ENCODE measurements around the gene GRID2.
"Not testable (repeated sequence)": the region's sequence is repeated elsewhere in the genome, so short reads cannot be mapped to it uniquely, and the experiment has no call there.

GRID2 gene

GRCh38 chr4:92450694-92451093, 146.9 kb downstream of the GRID2 start:
- DNase-seq (ENCODE audit: extremely low read depth, low read depth), result no peak
- TF ChIP-seq CTCF (IDR thresholded peaks at IDR 0.05; ENCODE audit: low read depth, low read length, missing control alignments), result no peak
- no peak overlapping the region for H3K4me3 ChIP-seq (replicated peaks; ENCODE audit: low read depth, low read length)

GRCh38 chr4:92451782-92452181, 148.0 kb downstream of the GRID2 start:
- no peak for DNase-seq (ENCODE audit: extremely low read depth, low read depth)
- no peak overlapping the region for H3K4me3 ChIP-seq (replicated peaks; ENCODE audit: low read depth, low read length)
- TF ChIP-seq CTCF (IDR thresholded peaks at IDR 0.05; ENCODE audit: low read depth, low read length, missing control alignments), result no peak

GRCh38 chr4:92452383-92452782, 148.6 kb downstream of the GRID2 start:
- DNase-seq (ENCODE audit: extremely low read depth, low read depth); H3K4me3 ChIP-seq (replicated peaks; ENCODE audit: low read depth, low read length): not testable (repeated sequence)

- TF ChIP-seq CTCF (IDR thresholded peaks at IDR 0.05; ENCODE audit: low read depth, low read length, missing control alignments), result no peak
- DNase-seq (ENCODE audit: extremely low read depth, low read depth), result no peak
- H3K4me3 ChIP-seq (replicated peaks; ENCODE audit: low read depth, low read length), result no peak overlapping the region
These were observed 151.6 kb downstream of the GRID2 start for GRCh38 chr4:92455329-92455839.

- H3K4me3 ChIP-seq (replicated peaks; ENCODE audit: low read depth, low read length), result no peak overlapping the region
- DNase-seq (ENCODE audit: extremely low read depth, low read depth), result no peak
- no peak for TF ChIP-seq CTCF (IDR thresholded peaks at IDR 0.05; ENCODE audit: low read depth, low read length, missing control alignments)
These were observed 152.2 kb downstream of the GRID2 start for GRCh38 chr4:92455951-92456350.

GRCh38 chr4:92461732-92462131, 158.0 kb downstream of the GRID2 start:
- TF ChIP-seq CTCF (IDR thresholded peaks at IDR 0.05; ENCODE audit: low read depth, low read length, missing control alignments), result no peak
- no peak for DNase-seq (ENCODE audit: extremely low read depth, low read depth)
- H3K4me3 ChIP-seq (replicated peaks; ENCODE audit: low read depth, low read length), result no peak overlapping the region

- no peak for DNase-seq (ENCODE audit: extremely low read depth, low read depth)
- TF ChIP-seq CTCF (IDR thresholded peaks at IDR 0.05; ENCODE audit: low read depth, low read length, missing control alignments), result no peak
- no peak overlapping the region for H3K4me3 ChIP-seq (replicated peaks; ENCODE audit: low read depth, low read length)
These were observed 173.5 kb downstream of the GRID2 start for GRCh38 chr4:92477298-92477697.
